SU-DHL-6 (cell line): ENCODE results near the gene PTPRJ.

Experiments
- H2AFZ ChIP-seq: fragments of 200-600 bp; sonication (generic); 2 replicates; pipeline ENCODE4 v1.6.1; 2014; ENCODE audit warnings: low read depth, mild to moderate bottlenecking, moderate library complexity, mixed read lengths, antibody characterized with exemption, low read length; ENCODE audit not compliant: severe bottlenecking
- H3F3A ChIP-seq: fragments of 200-600 bp; shearing (Covaris generic); 2 replicates; pipeline ENCODE4 v1.6.0; 2016; ENCODE audit warnings: antibody characterized with exemption, mild to moderate bottlenecking; ENCODE audit not compliant: insufficient read depth
- H3K27ac ChIP-seq: fragments of 200-600 bp; sonication (generic); 2 replicates; pipeline ENCODE4 v1.5.1; 2016; ENCODE audit warnings: low read depth, mild to moderate bottlenecking, low read length, moderate library complexity, mixed read lengths
- H3K27me3 ChIP-seq: fragments of 200-600 bp; sonication (generic), shearing (Covaris generic); 2 replicates; pipeline ENCODE4 v1.6.0; 2014; ENCODE audit warnings: mild to moderate bottlenecking, low read length
- H3K36me3 ChIP-seq: fragments of 200-600 bp; sonication (generic); 2 replicates; pipeline ENCODE4 v1.6.1; 2014; ENCODE audit warnings: mild to moderate bottlenecking, low read length, mixed read lengths
- H3K4me2 ChIP-seq: fragments of 300-600, 200-600 bp; shearing (Covaris generic), sonication (generic); 2 replicates; pipeline ENCODE4 v1.6.0; 2014; ENCODE audit warnings: low read length, low read depth, mild to moderate bottlenecking; ENCODE audit not compliant: poor library complexity, severe bottlenecking
- H3K4me3 ChIP-seq: fragments of 200-600 bp; sonication (generic); 2 replicates; pipeline ENCODE4 v1.5.1; 2014; ENCODE audit warnings: antibody characterized with exemption, low read length, mild to moderate bottlenecking, mixed read lengths; ENCODE audit not compliant: insufficient read depth, poor library complexity, severe bottlenecking
- H3K79me2 ChIP-seq: fragments of 200-600 bp; sonication (generic); 2 replicates; pipeline ENCODE4 v1.6.1; 2014; ENCODE audit warnings: mild to moderate bottlenecking, low read length, moderate library complexity; ENCODE audit not compliant: insufficient read depth
- H3K9ac ChIP-seq: fragments of 200-600 bp; sonication (generic); 2 replicates; pipeline ENCODE4 v1.7.0; 2014; ENCODE audit warnings: mild to moderate bottlenecking, low read length
- H3K9me2 ChIP-seq: fragments of 200-600 bp; sonication (generic); replicated peaks from 2 replicates; pipeline ENCODE4 v1.6.1; 2014; ENCODE audit warnings: low read length; ENCODE audit not compliant: insufficient read depth
- H3K9me3 ChIP-seq: fragments of 200-600 bp; sonication (generic); 2 replicates; pipeline ENCODE4 v1.6.1; 2014; ENCODE audit warnings: low read length, mixed read lengths; ENCODE audit not compliant: insufficient read depth
- H4K20me1 ChIP-seq: fragments of 200-600 bp; sonication (generic); 2 replicates; pipeline ENCODE4 v1.6.1; 2014; ENCODE audit warnings: low read depth, mild to moderate bottlenecking, antibody characterized with exemption, low read length, moderate library complexity, mixed read lengths
- CTCF ChIP-seq: fragments of 200-600 bp; sonication (generic); IDR thresholded peaks from one replicate; pipeline ENCODE4 v1.5.1; 2017; ENCODE audit warnings: antibody characterized with exemption, mild to moderate bottlenecking, low read length, moderate library complexity; ENCODE audit not compliant: insufficient read depth, poor library complexity, severe bottlenecking
- EZH2phosphoT487 ChIP-seq: fragments of 200-600 bp; sonication (generic), shearing (Covaris generic); conservative IDR thresholded peaks from 2 replicates; pipeline ENCODE4 v1.6.1; 2018; ENCODE audit warnings: mild to moderate bottlenecking, antibody characterized with exemption, low read length, moderate library complexity, mixed read lengths

PTPRJ gene

GRCh38 chr11:48172818-48173609, 192.7 kb downstream of the PTPRJ start:
- Histone ChIP-seq H3K9me3 (no peaks in the 10 kb centered on the region), H3K27me3 (no peaks in the 10 kb centered on the region), H3K27ac (no peak overlapping the region), H3F3A (no peaks in the 10 kb centered on the region), H2AFZ (no peak overlapping the region), H3K9ac (no peak overlapping the region), H3K36me3 (no peaks in the 10 kb centered on the region), H3K4me2 (no peak overlapping the region), H4K20me1 (no peaks in the 10 kb centered on the region), H3K79me2 (no peaks in the 10 kb centered on the region), H3K9me2 (no peaks in the 10 kb centered on the region), H3K4me3 (no peak overlapping the region)
- TF ChIP-seq CTCF (peak; percentile 90), EZH2phosphoT487 (no peak)

DNA sequence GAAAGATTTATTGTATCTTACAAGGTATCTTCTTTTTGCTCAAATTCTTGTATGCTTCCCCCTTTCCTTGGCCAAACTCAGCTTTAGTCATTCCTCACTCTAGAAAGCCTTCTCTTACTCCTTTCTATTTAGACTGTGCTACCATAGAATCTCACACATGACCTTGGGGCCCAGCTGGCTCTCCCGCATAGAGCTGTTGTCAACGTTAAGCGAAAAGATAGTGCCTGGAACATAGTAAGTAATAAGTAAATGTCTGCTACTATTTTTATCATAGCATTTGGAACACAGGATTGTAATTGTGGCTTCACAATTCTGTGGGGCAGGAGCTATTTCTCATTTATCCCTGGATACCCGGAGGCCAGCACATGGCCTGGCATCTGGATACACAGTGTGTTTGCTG, 197.3 kb downstream of the PTPRJ start:
- Histone ChIP-seq H2AFZ (no peak overlapping the region), H3F3A (no peaks in the 10 kb centered on the region), H3K36me3 (no peaks in the 10 kb centered on the region), H3K9me3 (no peaks in the 10 kb centered on the region), H3K9ac (no peak overlapping the region), H3K4me2 (no peak overlapping the region), H3K79me2 (no peaks in the 10 kb centered on the region), H3K27ac (no peak overlapping the region), H4K20me1 (no peaks in the 10 kb centered on the region), H3K27me3 (no peaks in the 10 kb centered on the region), H3K9me2 (no peaks in the 10 kb centered on the region), H3K4me3 (no peak overlapping the region)
- TF ChIP-seq CTCF (no peak), EZH2phosphoT487 (no peak)

DNA sequence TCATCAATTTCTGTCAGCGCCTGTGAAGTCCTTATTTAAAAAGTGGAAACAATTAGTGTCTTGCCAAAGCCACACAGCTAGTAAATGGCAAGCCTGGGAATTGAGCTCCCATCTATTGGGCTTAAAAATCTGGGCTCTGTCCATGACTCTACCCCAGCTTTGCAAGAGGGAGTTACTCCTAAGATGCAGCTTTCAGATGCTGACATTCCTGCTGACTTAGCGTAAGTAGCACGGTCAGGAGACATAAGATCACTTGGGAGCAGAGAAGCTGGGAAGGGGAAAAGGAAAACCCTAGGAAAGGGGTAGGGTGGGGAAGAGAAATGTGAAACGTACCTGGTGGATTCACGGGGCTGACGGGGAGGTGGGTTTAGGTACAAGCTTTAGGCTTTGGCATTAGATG, 200.3 kb downstream of the PTPRJ start:
- no peak overlapping the region for H3K4me3 ChIP-seq
- H3F3A ChIP-seq = no peaks in the 10 kb centered on the region
- no peaks in the 10 kb centered on the region for H4K20me1 ChIP-seq
- no peak overlapping the region for H3K27ac ChIP-seq
- TF ChIP-seq EZH2phosphoT487 (no peak), CTCF (no peak)
- no peak overlapping the region for H3K9ac ChIP-seq
- no peaks in the 10 kb centered on the region for H3K9me2 ChIP-seq
- no peaks in the 10 kb centered on the region for H3K9me3 ChIP-seq
- H2AFZ ChIP-seq = no peak overlapping the region
- no peaks in the 10 kb centered on the region for H3K27me3 ChIP-seq
- no peaks in the 10 kb centered on the region for H3K79me2 ChIP-seq
- H3K4me2 ChIP-seq = no peak overlapping the region
- no peaks in the 10 kb centered on the region for H3K36me3 ChIP-seq
